DOHH2 (cell line): ENCODE measurements around the gene HSPH1.

ENCODE experiments used
- EZH2phosphoT487 ChIP-seq: fragments of 200-600 bp; sonication (generic); IDR thresholded peaks from 2 replicates; pipeline ENCODE4 v1.6.1; 2017; ENCODE audit warnings: borderline replicate concordance, mild to moderate bottlenecking, antibody characterized with exemption, low read length, moderate library complexity, mixed read lengths
- TF ChIP-seq, protein P1 (sequence below): fragments of 200-600 bp; sonication (generic); IDR thresholded peaks from one replicate; pipeline ENCODE4 v1.5.1; 2014; ENCODE audit warnings: antibody characterized with exemption, mild to moderate bottlenecking, low read depth, low read length; ENCODE audit not compliant: poor library complexity, severe bottlenecking

DNA sequence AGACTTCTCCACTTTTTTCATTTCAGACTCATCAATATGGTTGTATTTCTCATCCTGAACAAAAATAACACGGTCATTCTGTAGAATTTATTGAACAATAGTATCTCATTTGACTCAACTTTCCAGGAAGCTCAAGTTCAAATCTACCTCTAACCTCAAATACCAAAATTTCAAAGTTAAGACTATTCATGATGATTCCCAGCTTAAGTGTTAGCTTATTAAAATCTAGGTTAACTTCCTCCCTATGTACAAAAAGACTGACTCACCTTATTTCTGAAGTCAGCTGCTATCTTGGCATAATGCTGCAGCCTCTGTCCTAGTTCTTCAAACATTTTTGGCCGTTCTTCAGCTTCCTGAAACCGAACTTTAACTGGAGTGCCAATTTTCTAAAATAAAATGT is 23.2 kb downstream of the HSPH1 start:
- TF ChIP-seq, protein P1, sequence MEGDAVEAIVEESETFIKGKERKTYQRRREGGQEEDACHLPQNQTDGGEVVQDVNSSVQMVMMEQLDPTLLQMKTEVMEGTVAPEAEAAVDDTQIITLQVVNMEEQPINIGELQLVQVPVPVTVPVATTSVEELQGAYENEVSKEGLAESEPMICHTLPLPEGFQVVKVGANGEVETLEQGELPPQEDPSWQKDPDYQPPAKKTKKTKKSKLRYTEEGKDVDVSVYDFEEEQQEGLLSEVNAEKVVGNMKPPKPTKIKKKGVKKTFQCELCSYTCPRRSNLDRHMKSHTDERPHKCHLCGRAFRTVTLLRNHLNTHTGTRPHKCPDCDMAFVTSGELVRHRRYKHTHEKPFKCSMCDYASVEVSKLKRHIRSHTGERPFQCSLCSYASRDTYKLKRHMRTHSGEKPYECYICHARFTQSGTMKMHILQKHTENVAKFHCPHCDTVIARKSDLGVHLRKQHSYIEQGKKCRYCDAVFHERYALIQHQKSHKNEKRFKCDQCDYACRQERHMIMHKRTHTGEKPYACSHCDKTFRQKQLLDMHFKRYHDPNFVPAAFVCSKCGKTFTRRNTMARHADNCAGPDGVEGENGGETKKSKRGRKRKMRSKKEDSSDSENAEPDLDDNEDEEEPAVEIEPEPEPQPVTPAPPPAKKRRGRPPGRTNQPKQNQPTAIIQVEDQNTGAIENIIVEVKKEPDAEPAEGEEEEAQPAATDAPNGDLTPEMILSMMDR = no peak
- TF ChIP-seq EZH2phosphoT487 = no peak
